GM19023 (cell line): ENCODE results near the gene EFCAB3.
"Not testable (repeated sequence)": the region's sequence is repeated elsewhere in the genome, so short reads cannot be mapped to it uniquely, and the experiment has no call there.

Source experiments
- ATAC-seq: cut with Tn5 transposase; IDR thresholded peaks from one replicate; pipeline ENCODE4 v1.9.1; 2021; ENCODE audit warnings: mild to moderate bottlenecking, moderate library complexity; ENCODE audit not compliant: unreplicated experiment

The EFCAB3 gene

GRCh38 chr17:62380253-62380652, at the start of gene EFCAB3:
EFCAB3 (plus strand) TSS chr17:62380553; CDS start chr17:62382980, 2,427 bp downstream.
- ATAC-seq, result no peak

- no peak for ATAC-seq
These were observed 43.8 kb upstream of the EFCAB3 start for GRCh38 chr17:62336527-62336926.

- no peak for ATAC-seq
These were observed 36.5 kb upstream of the EFCAB3 start for GRCh38 chr17:62343764-62344270.

DNA sequence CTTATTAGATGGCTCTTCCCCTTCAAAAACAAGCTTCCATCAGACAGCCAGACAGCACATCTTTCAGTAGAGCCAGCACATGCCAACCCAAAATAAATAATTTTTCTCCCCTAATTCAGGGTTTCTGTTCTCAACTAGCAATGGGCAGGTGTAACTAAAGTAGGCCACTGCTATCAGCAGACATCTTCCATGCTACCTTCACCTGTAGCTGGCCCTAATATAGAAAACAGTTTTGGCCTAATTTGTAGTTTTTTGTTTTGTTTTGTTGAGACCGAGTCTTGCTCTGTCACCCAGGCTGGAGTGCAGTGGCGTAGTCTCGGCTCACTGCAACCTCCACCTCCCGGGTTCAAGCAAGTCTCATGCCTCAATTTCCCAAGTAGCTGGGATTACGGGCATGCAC, 29.2 kb upstream of the EFCAB3 start:
- ATAC-seq, result no peak

DNA sequence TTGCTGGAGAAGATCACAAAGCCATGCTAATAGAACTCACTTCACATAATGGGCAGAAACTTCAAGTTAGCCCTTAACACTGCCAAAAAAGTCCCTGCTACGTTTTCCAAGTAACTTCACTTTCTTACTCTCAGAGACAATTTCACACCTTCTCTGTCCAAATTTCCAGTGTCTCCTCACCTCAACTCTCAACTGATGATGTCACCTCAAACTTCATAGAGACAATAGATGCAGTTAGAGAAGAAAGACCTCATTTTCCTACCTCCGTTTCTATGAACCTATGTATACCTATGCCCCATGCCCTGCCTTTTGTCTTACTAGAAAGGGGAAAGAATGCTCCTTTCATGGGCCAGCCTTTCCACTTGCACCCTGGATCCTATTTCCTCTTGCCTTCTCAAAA, 14.2 kb upstream of the EFCAB3 start:
- no peak for ATAC-seq

DNA sequence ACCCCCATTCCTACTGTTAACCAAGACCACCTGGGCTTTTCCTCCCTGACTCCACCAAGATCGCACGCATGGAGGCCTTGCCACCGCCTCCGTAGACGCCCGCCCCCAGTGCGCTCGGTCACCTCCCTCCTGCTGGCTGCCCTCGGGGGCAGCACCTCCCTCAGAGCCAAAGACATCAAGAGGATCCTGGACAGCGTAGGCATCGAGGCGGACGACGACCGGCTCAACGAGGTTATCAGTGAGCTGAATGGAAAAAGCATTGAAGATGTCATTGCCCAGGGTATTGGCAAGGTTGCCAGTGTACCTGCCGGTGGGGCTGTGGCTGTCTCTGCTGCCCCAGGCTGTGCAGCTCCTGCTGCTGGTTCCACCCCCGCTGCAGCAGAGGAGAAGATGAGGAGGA, 1.2 kb downstream of the EFCAB3 start:
- no peak for ATAC-seq

DNA sequence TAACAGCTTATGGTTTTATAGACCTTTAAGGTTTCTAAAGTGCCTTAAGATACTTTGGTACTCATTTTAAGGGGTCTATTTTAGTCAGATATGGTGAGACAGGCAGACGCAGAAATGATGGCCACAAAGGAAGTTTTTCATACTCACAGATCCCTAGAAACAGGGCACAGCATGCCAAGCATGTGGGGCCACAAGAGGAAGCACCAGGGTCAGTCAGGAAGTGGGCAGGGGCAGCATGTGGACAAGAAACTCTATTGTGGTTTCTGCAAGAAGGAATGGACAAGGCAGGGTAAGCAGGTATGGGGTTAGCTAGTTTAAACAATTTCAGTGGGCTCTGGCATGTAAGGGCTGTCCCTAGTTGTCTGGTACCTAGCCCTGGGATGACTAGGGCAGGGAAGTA, 8.5 kb downstream of the EFCAB3 start:
- ATAC-seq, result no peak

DNA sequence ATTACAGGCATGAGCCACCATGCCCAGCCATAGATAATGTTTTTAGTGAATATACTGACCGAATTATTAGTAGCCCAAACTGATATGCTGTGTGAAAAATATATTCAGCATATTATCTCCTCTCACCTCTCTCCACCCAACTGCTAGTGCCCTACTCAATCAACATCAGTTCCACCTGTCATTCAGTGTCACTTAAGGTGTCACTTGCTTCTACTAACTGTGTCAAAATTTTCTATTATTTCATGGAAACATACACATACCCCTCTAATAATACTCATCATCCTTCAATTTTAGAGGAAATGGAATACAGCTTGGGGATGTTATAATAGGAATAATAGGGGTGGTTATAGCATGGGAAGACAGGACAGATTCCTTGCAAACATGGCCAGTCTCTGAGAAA, 12.6 kb downstream of the EFCAB3 start:
- no peak for ATAC-seq

GRCh38 chr17:62398891-62399290, 18.5 kb downstream of the EFCAB3 start:
- ATAC-seq, result no peak

DNA sequence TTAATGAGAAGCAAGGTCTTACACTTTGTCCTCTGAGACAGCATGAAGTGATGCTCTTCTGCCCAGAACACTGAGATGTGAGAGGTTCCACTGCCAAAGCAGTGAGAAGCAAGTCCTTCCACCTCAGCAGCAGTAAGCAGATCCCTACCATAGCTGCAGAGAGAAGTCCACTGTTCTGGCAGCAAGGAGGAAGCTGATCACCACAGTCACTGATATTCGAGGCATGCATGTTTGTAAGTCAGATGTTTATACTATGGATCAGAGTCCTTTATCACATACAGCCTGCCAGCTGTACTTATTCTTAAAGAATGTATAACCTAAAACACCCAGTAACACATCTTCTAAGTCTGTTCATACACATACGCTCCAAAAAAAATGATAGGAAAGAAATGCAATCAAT, 25.1 kb downstream of the EFCAB3 start:
- ATAC-seq, result no peak

- ATAC-seq, result not testable (repeated sequence)
These were observed 32.7 kb downstream of the EFCAB3 start for GRCh38 chr17:62413090-62413489.

DNA sequence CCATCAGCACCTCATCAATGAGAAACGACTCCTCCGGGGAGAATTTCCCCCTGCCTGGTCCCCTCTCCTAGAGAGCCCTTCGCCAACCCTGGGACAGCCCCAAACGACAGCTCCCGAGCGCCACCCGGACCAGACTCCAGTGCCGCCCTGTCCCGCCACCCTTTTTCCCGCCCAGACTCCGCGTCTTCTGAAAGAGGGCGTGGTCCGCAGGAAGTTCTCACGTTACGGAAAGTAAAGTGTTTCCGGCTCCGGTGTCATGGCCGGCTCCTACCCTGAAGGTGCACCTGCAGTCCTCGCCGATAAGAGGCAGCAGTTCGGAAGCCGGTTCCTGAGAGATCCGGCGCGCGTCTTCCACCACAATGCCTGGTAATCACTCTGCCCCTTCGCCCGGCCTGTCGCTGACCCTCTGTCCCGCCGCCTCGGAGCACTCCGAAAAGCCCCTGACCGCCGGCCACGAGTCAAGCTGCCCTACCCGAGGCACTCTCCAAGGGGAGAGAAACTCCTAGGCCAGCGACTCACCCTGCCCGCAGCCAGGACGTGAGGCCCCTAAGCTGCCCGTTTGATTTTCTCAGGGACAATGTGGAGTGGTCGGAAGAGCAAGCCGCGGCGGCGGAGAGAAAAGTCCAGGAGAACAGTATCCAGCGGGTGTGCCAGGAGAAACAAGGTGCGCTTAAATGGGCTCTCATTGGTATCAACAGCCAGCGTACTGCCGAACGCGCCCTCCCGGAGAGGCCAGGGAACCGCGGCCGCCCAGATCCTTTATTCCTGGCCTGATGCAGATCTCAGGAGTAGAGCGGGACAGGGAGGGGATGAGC, 43.5 kb downstream of the EFCAB3 start, which contains the start of gene METTL2A:
TSS of gene METTL2A (plus strand) at position 251 of the 815 bp plus-strand sequence. CDS start at position 257, 6 bp downstream.
- peak; percentile 92 for ATAC-seq

DNA sequence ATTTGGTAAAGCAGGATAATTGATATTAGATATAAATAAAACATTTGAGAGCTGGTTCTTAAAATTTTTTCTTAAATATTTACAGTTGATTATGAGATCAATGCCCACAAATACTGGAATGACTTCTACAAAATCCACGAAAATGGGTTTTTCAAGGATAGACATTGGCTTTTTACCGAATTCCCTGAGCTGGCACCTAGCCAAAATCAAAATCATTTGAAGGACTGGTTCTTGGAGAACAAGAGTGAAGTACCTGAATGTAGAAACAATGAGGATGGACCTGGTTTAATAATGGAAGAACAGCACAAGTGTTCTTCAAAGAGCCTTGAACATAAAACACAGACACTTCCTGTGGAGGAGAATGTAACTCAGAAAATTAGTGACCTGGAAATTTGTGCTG, 45.9 kb downstream of the EFCAB3 start:
- ATAC-seq, result not testable (repeated sequence)

DNA sequence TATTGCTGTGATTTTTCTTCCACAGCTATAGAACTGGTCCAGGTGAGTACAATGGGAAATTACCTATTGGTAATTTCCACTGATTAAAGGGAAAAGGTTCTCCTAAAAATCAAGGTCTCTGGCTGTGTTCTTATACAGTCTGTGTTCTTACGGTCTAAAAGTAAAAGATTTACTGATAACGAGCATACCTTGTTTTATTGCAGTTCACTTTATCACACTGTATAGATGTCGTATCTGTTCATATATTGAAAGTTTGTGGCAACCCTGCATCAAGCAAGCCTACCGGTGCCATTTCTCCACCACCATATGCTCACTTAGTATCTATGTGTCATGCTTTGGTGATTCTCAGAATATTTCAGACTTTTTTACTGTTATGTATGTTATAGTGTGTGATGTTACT, 54.9 kb downstream of the EFCAB3 start:
- ATAC-seq, result not testable (repeated sequence)

- ATAC-seq, result not testable (repeated sequence)
These were observed 60.8 kb downstream of the EFCAB3 start for GRCh38 chr17:62441181-62441580.

DNA sequence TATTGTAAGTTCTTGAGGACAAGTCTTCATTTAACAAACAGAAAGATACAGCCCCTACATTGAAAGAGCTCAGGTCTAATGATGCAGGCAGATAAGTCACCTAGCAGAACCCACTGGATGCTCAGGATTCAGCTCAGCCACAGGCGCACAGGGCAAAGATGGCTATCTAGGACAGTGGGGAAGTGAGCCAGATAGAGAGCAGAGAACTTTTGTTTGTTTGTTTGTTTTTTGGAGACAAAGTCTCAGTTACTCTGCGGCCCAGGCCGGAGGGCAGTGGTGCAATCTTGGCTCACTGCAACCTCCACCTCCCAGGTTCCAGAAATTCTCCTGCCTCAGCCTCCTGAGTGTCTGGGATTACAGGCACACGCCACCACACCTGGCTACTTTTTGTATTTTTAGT, 63.7 kb downstream of the EFCAB3 start:
- ATAC-seq, result no peak

DNA sequence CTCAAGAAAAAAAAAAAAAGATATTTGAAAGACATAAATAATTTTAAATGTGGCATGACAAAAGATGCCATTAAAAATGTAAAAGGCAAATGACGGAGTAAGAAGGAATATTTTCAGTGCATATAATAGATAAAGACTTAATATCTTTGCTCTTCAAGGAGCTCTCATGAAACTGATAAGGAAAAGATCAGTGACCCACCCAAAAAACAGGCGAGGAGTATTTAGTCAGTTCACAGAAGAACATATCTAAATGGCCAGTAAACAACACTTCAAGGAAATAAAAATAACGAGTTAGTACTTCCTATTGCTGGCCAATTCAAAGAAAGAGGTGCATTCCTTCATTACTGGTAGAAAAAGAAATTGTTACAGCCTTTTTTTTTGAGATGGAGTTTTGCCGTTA, 65.4 kb downstream of the EFCAB3 start:
- not testable (repeated sequence) for ATAC-seq

DNA sequence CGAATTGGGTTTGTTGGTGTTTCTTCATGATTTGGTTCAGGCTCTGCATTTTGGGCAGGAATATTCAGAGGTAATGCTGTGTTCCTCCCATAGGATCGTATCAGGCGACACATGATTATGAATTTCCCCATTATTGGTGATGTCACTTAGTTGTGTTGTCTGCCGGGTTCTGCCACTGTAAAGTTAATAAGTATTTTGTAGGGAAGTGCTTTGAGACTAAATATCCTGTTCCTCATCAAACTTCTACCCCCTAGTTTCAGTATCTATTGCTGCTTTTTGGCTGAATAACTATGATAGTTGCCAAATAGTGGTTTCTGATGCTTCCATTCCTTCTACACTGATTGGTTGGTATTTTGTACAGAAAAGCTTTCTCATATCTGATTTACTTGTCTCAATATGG, 71.8 kb downstream of the EFCAB3 start:
- not testable (repeated sequence) for ATAC-seq

- ATAC-seq, result not testable (repeated sequence)
These were observed 72.7 kb downstream of the EFCAB3 start for GRCh38 chr17:62453041-62453440.

- ATAC-seq, result not testable (repeated sequence)
These were observed 73.3 kb downstream of the EFCAB3 start for GRCh38 chr17:62453656-62454055.

- ATAC-seq, result not testable (repeated sequence)
These were observed 73.8 kb downstream of the EFCAB3 start for GRCh38 chr17:62454111-62454510.

DNA sequence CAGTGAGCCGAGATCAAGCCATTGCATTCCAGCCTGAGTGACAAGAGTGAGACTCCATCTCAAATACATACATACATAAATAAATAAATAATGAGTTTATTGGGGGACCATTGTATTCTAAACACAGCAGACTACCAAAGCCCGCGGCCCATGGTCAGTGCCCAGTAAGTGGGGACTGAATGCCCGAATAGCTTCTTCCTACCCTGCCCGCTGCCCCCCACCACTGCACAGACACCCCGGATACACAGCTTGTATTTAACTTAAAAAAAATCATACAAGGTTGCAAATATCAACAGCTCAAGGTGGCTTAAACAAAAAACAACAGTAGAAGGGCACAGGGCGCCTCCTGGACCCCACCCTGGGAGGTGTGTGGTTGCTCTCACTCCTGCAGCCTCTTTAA, 75.7 kb downstream of the EFCAB3 start:
- ATAC-seq, result no peak
